CD4-positive, CD25-positive, alpha-beta regulatory T cell (primary cell): Measurements from ENCODE around the gene PYGO2. TPM values are rescaled to one million over a fixed set of nuclear protein-coding genes. Genes with fewer than 3 reads are reported as not detected.

Experiments used
- ATAC-seq, 2 donors: fragments of 150-1000 bp; cut with Tn5 transposase; one replicate each; pipeline ENCODE4 v1.10.0; 2021; ENCODE audit warnings: low read depth in 2 of 2, moderate number of reproducible peaks in 2 of 2, moderate library complexity in 1 of 2
- DNase-seq, 3 donors: peaks; one replicate each; pipeline versions ENCODE4 v3.0.0 to v3.0.0-alpha.2; 2012 to 2022; ENCODE audit warnings: mixed read lengths in 1 of 3
- H3K27ac ChIP-seq: one replicate; pipeline ENCODE4 v1.7.0; 2013; ENCODE audit warnings: mild to moderate bottlenecking, low read length; ENCODE audit not compliant: insufficient read depth, poor library complexity, severe bottlenecking
- H3K27me3 ChIP-seq: one replicate; pipeline ENCODE4 v1.7.0; 2013; ENCODE audit warnings: low read length; ENCODE audit not compliant: control insufficient read depth, insufficient read depth
- H3K36me3 ChIP-seq: one replicate; pipeline ENCODE4 v1.7.0; 2013; ENCODE audit warnings: mild to moderate bottlenecking, low read length, moderate library complexity; ENCODE audit not compliant: control insufficient read depth, insufficient read depth
- H3K4me1 ChIP-seq: 2 replicates; pipeline ENCODE4 v1.7.0; 2013; ENCODE audit warnings: mild to moderate bottlenecking, low read length; ENCODE audit not compliant: insufficient read depth, control insufficient read depth, poor library complexity, severe bottlenecking
- H3K4me3 ChIP-seq: one replicate; pipeline ENCODE4 v1.7.0; 2013; ENCODE audit warnings: low read depth, mild to moderate bottlenecking, low read length, moderate library complexity
- H3K9me3 ChIP-seq, 2 experiments: 1 replicate in 1 of 2; 2 replicates in 1 of 2; pipeline ENCODE4 v1.7.0; 2013; ENCODE audit warnings: low read length in 2 of 2, mild to moderate bottlenecking in 1 of 2, moderate library complexity in 1 of 2; ENCODE audit not compliant: control insufficient read depth in 2 of 2
- H3K27ac Mint-ChIP-seq, 3 donors: one replicate each; pipeline ENCODE4 v1.8.0; 2020 to 2022; ENCODE audit warnings: mild to moderate bottlenecking in 3 of 3, mixed read lengths in 3 of 3, moderate library complexity in 2 of 3
- H3K27me3 Mint-ChIP-seq: one replicate; pipeline ENCODE4 v1.8.0; 2022; ENCODE audit warnings: mild to moderate bottlenecking, mixed read lengths
- H3K36me3 Mint-ChIP-seq: one replicate; pipeline ENCODE4 v1.8.0; 2020; ENCODE audit warnings: mixed read lengths
- H3K4me1 Mint-ChIP-seq, 4 donors: one replicate each; pipeline ENCODE4 v1.8.0; 2020 to 2022; ENCODE audit warnings: mixed read lengths in 4 of 4, mild to moderate bottlenecking in 1 of 4
- H3K4me3 Mint-ChIP-seq, 4 donors: one replicate each; pipeline ENCODE4 v1.8.0; 2020 to 2022; ENCODE audit warnings: mild to moderate bottlenecking in 4 of 4, mixed read lengths in 4 of 4, moderate library complexity in 3 of 4
- H3K9me3 Mint-ChIP-seq, 7 donors: one replicate each; pipeline ENCODE4 v1.8.0; 2020 to 2022; ENCODE audit warnings: mixed read lengths in 7 of 7, mild to moderate bottlenecking in 3 of 7, moderate library complexity in 2 of 7
- polyA plus RNA-seq, 4 donors: library from polyadenylated mRNA; unstranded; fragments of 300-500 nt; fragmentation: Illumina TruSeq; gene quantifications; one replicate each; pipeline ENCODE4 v1.2.3, GENCODE V29; 2021
- total RNA-seq: library from RNA; stranded (reverse); gene quantifications from one replicate; pipeline ENCODE4 v1.2.3, GENCODE V29; 2022

The PYGO2 gene, protein sequence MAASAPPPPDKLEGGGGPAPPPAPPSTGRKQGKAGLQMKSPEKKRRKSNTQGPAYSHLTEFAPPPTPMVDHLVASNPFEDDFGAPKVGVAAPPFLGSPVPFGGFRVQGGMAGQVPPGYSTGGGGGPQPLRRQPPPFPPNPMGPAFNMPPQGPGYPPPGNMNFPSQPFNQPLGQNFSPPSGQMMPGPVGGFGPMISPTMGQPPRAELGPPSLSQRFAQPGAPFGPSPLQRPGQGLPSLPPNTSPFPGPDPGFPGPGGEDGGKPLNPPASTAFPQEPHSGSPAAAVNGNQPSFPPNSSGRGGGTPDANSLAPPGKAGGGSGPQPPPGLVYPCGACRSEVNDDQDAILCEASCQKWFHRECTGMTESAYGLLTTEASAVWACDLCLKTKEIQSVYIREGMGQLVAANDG
- 41.9 TPM for total RNA-seq
- 10 to 100 TPM; 30.2 to 47.3 (median 46.9) TPM for polyA plus RNA-seq

DNA sequence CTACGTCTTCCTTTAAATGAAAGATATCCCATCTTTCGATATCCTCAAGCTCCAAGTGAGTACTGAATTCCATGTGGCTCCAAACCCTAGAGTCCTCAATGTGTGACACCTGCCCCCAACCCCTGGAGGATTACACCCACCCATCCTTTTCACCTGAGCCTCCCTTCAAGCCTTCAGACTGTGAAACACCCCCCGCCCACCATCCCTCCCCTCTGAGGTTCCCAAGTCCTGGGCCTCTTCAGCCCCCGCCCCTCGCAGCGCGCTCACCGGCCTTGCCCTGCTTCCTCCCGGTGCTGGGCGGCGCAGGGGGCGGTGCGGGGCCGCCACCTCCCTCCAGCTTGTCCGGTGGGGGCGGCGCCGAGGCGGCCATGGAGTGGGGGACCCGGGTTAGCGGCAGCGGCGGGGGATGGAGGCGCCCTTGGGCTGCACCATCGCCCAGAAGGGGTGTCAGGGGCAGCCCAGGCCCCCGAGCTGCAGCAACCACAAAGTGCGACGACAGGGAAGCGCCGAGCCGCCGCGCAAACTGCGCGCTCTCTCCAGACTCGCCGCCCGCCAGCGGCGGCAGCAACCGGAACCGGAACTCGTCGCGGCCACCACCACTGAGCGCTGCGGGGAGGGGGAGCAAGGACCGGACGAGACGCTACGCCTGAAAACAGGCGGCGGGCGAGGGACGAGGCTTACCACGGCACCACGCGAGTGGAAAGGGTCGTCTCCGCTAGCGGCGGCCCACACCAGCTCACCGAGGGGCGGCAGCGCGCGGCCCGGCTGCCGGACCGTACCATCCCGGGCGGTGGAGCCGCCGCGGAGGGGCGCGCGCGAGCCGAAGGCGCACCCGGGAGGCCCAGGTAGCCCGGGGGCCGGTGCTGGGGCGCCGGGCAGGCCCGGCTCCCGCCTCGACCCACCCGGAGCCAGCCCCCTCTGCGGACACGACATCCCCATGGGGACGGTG lies at the start of gene PYGO2:
Gene PYGO2 (minus strand): TSS at position 576 of the 949 bp plus-strand sequence. CDS start 206 bp downstream, at position 370.
- DNase-seq (peak; percentile 81 to 87 (median 84)), ATAC-seq (peak; percentile 79 to 82)
- peaks cover 13% of the 10 kb centered on the region for H3K36me3 Mint-ChIP-seq
- no peaks in the 10 kb centered on the region for H3K27me3 Mint-ChIP-seq
- Histone ChIP-seq H3K4me3 (peak within 1 kb of the TSS; percentile 85), H3K9me3 (no peaks in the 10 kb centered on the region), H3K27me3 (no peaks in the 10 kb centered on the region), H3K36me3 (peaks cover 48% of the 10 kb centered on the region), H3K4me1 (peaks cover 45% of the 10 kb centered on the region), H3K27ac (peak within 1 kb of the TSS; percentile 92)
- H3K9me3 Mint-ChIP-seq, result no peaks in the 10 kb centered on the region
- peak within 1 kb of the TSS; percentile 95 to 97 (median 96) for H3K27ac Mint-ChIP-seq
- H3K4me3 Mint-ChIP-seq, result peak within 1 kb of the TSS; percentile 96 to 98 (median 97)
- H3K4me1 Mint-ChIP-seq, result peaks cover 6 to 57% (median 26%) of the 10 kb centered on the region in 4 donors

DNA sequence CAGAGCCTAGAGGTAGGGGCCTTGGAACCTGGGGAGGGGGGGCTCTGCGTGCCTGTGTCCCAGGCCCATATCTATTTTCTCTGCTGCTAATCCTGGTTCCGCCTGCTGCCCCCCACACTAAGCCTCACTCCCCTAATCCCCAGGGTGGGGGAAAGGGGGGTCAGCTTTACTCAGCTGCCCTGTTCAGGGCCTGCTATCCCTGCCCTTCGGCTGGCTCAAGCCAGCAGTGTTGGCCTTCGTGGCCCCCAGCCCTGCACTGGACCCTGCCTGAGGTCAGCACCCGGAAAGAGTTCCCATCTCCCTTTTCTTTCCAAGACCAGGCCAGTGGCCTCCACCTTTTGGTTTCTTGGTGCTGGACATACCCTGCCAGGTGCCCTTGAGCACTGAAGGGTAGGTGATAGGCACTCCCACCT lies 49.4 kb upstream of the PYGO2 start:
- peaks cover 8% of the 10 kb centered on the region for H3K36me3 Mint-ChIP-seq
- peaks cover 100% of the 10 kb centered on the region for H3K4me1 ChIP-seq
- H3K27ac ChIP-seq, result peak overlapping the region; percentile 84
- peaks cover 14% of the 10 kb centered on the region for H3K36me3 ChIP-seq
- no peak for DNase-seq
- H3K4me1 Mint-ChIP-seq, result peaks cover 16 to 84% (median 49%) of the 10 kb centered on the region in 4 donors
- H3K27ac Mint-ChIP-seq, result peak overlapping the region; percentile 62 to 73 (median 69)
- no peaks in the 10 kb centered on the region for H3K27me3 Mint-ChIP-seq
- H3K27me3 ChIP-seq, result no peaks in the 10 kb centered on the region
- H3K4me3 ChIP-seq, result no peak overlapping the region
- no peaks in the 10 kb centered on the region for H3K9me3 Mint-ChIP-seq
- ATAC-seq, result no peak
- H3K9me3 ChIP-seq, result no peaks in the 10 kb centered on the region
- H3K4me3 Mint-ChIP-seq, result peak overlapping the region; percentile 74 to 95 (median 92)

DNA sequence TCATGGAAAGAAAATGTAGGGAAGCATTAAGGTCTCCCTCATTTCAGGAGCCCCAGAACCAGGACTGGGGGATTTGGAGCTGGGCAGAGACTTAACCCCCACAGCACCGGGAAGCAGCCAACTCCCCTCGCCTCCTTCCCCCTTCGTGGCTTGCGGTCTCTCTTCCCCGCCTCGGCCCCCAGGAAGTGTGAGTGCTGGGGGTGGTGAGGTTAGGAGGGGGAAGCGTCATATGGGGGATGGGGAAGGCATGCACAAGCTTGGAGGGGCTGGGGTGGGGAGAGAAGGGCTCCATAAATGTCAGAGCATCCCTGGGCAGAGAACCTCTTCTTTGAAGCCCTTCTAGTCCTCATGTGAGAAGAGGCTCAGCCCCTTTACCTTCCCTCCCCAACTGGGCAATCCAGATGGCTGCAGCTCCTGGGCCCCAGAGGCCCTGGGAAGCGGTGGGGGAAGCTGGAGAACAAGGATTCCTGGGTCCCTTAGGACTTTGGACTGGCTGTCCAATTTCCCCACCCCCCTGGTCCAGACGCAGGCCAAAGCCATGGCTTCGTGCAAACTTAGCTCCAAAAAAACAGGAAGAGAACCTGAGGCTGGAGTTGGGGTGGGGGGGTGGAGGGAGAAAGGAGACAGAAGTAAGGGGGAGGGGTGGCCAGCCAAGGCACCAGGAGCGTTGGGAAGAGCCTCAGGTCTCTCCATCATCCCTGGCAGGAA lies 48.8 kb upstream of the PYGO2 start:
- Histone ChIP-seq H3K4me1 (peaks cover 100% of the 10 kb centered on the region), H3K4me3 (peak overlapping the region; percentile 86), H3K36me3 (peaks cover 12% of the 10 kb centered on the region), H3K27me3 (no peaks in the 10 kb centered on the region), H3K9me3 (no peaks in the 10 kb centered on the region), H3K27ac (peak overlapping the region; percentile 84)
- no peak for ATAC-seq
- Mint-ChIP-seq H3K4me1 (peaks cover 17 to 84% (median 47%) of the 10 kb centered on the region in 4 donors), H3K36me3 (peaks cover 5% of the 10 kb centered on the region), H3K27me3 (no peaks in the 10 kb centered on the region), H3K27ac (peak overlapping the region; percentile 91 to 94 (median 93)), H3K9me3 (no peaks in the 10 kb centered on the region), H3K4me3 (peak overlapping the region; percentile 94 to 99 (median 94))
- DNase-seq, result peak in 1 of 3 donors; percentile 48

DNA sequence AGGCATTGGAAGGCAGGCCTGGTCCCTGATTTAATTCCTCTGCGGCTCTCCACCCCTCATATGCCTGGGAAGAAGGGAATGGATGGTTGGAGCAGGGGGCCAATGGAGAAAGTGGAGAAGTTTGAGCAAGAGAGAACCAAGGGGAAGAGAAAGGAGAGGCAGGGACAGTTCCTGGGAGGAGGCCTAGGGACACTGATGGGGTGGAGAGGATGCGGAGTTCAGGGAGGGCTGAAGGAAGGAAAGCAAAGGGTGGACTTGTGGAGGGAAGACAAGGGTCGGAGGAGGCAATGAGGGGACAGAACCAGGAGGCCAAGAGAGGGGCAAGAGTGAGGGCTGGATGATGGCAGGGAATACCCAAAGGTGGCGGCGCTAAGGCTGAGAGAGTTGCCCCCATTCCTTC lies 48.2 kb upstream of the PYGO2 start:
- no peaks in the 10 kb centered on the region for H3K9me3 ChIP-seq
- Mint-ChIP-seq H3K9me3 (no peaks in the 10 kb centered on the region), H3K27me3 (no peaks in the 10 kb centered on the region), H3K4me1 (peaks cover 17 to 86% (median 49%) of the 10 kb centered on the region in 4 donors), H3K27ac (peak overlapping the region; percentile 91 to 94 (median 93)), H3K36me3 (peaks cover 5% of the 10 kb centered on the region), H3K4me3 (peak overlapping the region; percentile 94 to 99 (median 94))
- H3K4me1 ChIP-seq, result peaks cover 100% of the 10 kb centered on the region
- peak overlapping the region; percentile 84 for H3K27ac ChIP-seq
- peak overlapping the region; percentile 86 for H3K4me3 ChIP-seq
- ATAC-seq (no peak), DNase-seq (no peak)
- H3K27me3 ChIP-seq, result no peaks in the 10 kb centered on the region
- H3K36me3 ChIP-seq, result peaks cover 9% of the 10 kb centered on the region

DNA sequence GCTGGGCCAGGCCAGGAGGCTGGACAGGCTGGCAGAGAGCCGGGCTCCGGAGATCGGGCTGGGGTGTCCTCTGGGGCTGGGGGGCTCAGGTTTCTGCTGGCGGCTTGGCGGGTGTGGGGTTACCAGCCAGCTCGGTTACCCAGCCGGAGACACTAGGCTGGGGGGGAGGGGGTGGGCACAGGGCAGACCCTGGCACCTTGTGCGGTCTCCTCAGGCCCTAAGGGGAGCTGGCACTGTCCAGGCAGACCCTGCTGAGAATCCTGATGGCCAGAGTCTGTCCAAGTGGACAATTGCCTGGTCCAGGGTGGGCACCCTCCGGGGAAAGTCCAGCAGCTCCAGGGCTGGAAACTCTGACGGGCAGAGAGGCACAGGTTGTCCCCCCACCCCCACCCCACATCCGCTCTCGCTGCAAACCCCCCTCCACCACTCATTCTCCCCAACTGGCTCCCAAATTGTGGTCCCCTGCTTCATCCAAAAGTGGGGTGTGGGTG lies 47.7 kb upstream of the PYGO2 start:
- Mint-ChIP-seq H3K4me3 (peak overlapping the region; percentile 94 to 99 (median 94)), H3K27ac (peak overlapping the region; percentile 91 to 97 (median 96)), H3K9me3 (no peaks in the 10 kb centered on the region), H3K4me1 (peaks cover 17 to 87% (median 49%) of the 10 kb centered on the region in 4 donors), H3K27me3 (no peaks in the 10 kb centered on the region), H3K36me3 (peaks cover 5% of the 10 kb centered on the region)
- peaks cover 100% of the 10 kb centered on the region for H3K4me1 ChIP-seq
- H3K27ac ChIP-seq, result peak overlapping the region; percentile 84
- H3K27me3 ChIP-seq, result no peaks in the 10 kb centered on the region
- no peak for ATAC-seq
- peak overlapping the region; percentile 86 for H3K4me3 ChIP-seq
- peak in 1 of 3 donors; percentile 61 for DNase-seq
- H3K9me3 ChIP-seq, result no peaks in the 10 kb centered on the region
- H3K36me3 ChIP-seq, result peaks cover 4% of the 10 kb centered on the region

DNA sequence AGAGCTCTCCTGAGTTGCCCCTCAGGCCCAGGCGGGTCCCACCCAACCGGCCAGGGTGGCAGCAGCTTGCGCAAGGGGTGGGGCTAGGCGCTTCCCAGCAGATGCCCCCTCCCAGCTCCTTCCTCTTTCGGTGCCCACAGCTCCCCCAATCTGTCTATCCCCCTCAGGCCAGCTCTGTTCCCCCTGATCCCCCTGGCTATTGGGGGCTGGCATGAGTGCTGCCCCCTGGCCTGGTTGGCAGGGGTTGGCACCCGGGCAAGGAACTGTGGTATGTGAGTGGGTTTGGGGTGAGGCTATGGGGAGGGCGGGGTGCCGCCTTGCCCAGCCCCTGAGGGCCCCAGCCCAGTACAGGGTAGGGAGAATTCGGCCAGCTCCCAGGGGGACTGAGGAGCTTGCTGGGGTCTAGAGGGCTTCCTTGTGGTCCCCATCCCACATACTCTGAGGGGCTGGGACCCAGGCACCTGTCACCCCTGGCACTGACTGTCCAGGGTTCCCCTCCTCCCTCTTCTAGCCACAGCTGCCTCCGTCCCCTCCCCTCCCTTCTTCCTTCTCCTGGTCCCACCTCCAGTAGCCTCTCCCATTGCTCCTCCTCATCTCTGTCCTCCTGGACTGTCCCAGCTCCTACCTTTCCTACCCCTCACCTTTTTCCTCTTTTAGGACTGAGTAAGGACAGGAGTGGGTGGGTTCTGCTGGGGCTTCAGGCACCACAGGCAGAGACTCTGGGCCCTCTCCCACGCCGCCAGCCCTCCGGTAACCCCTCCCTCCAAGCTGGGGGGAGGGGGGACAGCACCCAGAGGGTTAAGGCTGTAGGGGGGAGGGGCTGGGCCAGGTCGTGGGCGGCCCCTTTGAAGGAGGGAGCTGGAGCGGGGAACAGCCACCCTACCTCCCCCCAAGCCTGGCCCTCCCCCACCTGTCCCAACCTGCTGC lies 46.7 kb upstream of the PYGO2 start:
- H3K27me3 ChIP-seq, result no peaks in the 10 kb centered on the region
- H3K9me3 ChIP-seq, result no peaks in the 10 kb centered on the region
- DNase-seq, result peak in 1 of 3 donors; percentile 81
- Mint-ChIP-seq H3K4me1 (peaks cover 17 to 84% (median 45%) of the 10 kb centered on the region in 4 donors), H3K4me3 (peak overlapping the region; percentile 94 to 99 (median 94)), H3K27me3 (no peaks in the 10 kb centered on the region), H3K27ac (peak overlapping the region; percentile 59 to 97 (median 91)), H3K9me3 (no peaks in the 10 kb centered on the region), H3K36me3 (peaks cover 5% of the 10 kb centered on the region)
- H3K4me3 ChIP-seq, result peak overlapping the region; percentile 73
- no peak for ATAC-seq
- peaks cover 97% of the 10 kb centered on the region for H3K4me1 ChIP-seq
- H3K27ac ChIP-seq, result peak overlapping the region; percentile 84
- no peaks in the 10 kb centered on the region for H3K36me3 ChIP-seq
